Epithelial cell of prostate (primary cell): ENCODE results near the gene IFNA16.
"Not testable (repeated sequence)": the region's sequence is repeated elsewhere in the genome, so short reads cannot be mapped to it uniquely, and the experiment has no call there.

Source experiments
- DNase-seq: peaks from one replicate; pipeline ENCODE4 v3.0.0-alpha.2; 2011; ENCODE audit warnings: low read depth, low spot score
- H3K27ac ChIP-seq: fragments of 450-650 bp; 2 replicates; pipeline ENCODE4 v1.5.1; 2017; ENCODE audit warnings: mild to moderate bottlenecking

The IFNA16 gene

DNA sequence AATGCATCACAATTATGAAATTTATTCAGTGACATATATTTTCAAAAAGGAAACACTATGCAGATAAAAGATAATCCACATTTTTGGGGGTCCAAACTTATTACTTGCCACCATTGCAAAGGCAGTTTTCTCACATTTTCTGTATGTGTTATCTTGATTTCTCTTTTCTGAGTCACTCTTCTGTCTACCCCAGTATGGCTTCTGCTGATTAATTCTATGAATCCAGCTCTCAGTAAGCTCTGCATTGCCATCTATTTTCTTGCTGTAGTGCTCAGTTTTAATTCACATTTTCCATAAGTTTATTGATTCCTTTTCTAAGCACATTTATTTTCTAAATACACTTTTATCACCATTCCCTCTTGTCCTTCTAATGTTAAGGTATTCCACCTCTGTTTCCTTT is 11.9 kb downstream of the IFNA16 start:
- no peak for DNase-seq
- H3K27ac ChIP-seq, result no peak overlapping the region

- H3K27ac ChIP-seq, DNase-seq: not testable (repeated sequence)
These were observed 15.0 kb downstream of the IFNA16 start, which contains the start of gene IFNA7 for GRCh38 chr9:21202105-21202504. TSS of gene IFNA7 (minus strand) at chr9:21202205. CDS start at chr9:21202165, 40 bp downstream.

- H3K27ac ChIP-seq, result not testable (repeated sequence)
These were observed 22.0 kb downstream of the IFNA16 start for GRCh38 chr9:21194867-21195776.

GRCh38 chr9:21187487-21187886 is 29.6 kb downstream of the IFNA16 start, which contains the start of gene IFNA4:
TSS of gene IFNA4 (minus strand) at chr9:21187587. CDS start at chr9:21187531, 56 bp downstream.
- not testable (repeated sequence) for H3K27ac ChIP-seq, DNase-seq

More at GRCh38 chr9:21194867-21195776, 22.0 kb downstream of the IFNA16 start:
- not testable (repeated sequence) for DNase-seq

DNA sequence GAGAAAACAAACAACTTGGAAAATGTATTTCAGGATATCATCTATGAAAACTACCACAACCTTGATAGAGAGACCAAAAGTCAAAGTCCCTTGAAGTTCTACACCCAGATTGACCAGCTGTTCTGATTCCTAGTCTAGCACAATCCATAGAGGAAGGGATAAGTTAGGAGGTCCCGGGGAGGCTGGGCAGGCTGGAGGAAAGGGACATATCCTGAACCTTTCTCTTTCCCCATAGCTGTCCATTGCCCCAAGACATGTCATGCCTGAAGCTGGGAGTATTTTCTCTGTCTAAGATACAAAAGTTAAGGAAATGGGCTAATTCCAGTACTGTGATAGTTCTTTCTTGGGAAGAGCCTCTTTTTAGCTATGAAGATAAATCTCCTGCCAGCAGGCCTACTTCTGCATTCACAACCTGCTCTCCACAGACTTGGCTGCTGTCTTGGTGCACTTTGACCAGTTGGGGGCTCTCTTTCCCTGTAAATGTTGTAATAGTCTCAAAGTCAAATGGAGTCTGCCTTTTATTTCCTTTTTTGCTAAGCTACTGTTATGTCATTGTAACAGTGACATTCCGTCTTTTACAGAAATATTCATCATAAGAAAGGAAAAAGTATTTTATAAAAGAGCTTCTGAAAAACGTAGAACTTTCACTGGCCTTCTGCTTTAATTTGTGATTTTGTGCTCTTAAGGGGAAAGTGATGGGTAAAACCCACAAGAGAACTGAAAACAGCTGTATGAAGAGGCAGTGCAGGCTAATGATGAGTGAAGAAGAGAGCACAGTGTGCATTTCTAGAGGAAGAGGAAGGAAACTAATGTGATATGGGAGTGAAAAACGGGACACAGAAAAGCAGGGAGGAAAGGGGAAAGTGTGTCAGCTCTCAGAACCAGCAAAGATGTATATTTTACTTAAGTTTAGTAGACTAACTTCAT is 34.0 kb downstream of the IFNA16 start:
- not testable (repeated sequence) for DNase-seq, H3K27ac ChIP-seq

GRCh38 chr9:21174671-21175070 is 42.4 kb downstream of the IFNA16 start:
- DNase-seq, result no peak
- no peak overlapping the region for H3K27ac ChIP-seq

GRCh38 chr9:21172156-21172555 is 45.0 kb downstream of the IFNA16 start:
- H3K27ac ChIP-seq, result no peak overlapping the region
- no peak for DNase-seq

DNA sequence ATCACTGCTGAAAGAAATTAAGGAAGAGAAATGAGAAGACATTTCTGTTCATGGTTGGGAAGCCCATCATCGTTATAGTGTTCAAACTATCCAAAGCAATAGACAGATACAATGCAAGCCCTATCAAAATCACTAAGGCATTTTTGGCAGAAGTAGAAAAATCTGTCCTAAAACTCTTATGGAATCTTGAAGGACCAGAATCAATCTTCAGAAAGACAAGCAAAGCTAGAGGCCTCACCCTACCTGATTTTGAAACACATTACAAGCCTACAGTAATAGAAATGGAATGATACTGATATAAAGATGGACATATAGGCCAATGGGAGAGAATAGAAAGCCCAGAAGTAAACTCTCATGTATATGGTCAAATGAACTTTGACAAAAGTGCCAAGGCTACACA is 45.8 kb downstream of the IFNA16 start:
- H3K27ac ChIP-seq, result no peak overlapping the region
- DNase-seq, result no peak

DNA sequence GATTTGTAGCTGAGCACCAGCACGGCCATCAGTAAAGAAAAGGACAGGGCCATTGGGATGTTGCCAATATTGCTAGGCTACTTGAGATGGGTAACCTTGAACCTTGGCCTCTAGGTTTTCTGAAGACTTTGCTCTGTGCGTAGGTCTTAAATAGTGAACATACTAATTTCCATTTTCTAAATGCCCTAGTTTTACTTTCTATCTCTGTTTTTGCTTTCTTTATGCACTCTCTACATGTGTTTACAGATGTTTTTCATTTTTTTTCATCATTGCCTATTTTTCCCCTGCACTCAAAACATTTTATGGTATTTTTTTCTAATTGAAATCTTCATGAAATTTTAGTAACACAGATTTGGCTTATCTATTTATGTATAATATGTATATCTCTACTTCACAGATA is 50.6 kb downstream of the IFNA16 start, which contains the start of gene IFNA21:
IFNA21 (minus strand) TSS at position 101 of the 400 bp plus-strand sequence; CDS start at position 53, 48 bp downstream.
- H3K27ac ChIP-seq, DNase-seq: not testable (repeated sequence)
